Measurements from ENCODE around the gene ASB9. TPM values are rescaled to one million over a fixed set of nuclear protein-coding genes. Genes with fewer than 3 reads are reported as not detected.

Gene ASB9
- total RNA-seq, 4 donors from 2014 or later, result 0.87 to 3.9 (median 1.1) TPM

GRCh38 chrX:15233416-15234015 is 36.4 kb downstream of the ASB9 start:
- no peak for TF ChIP-seq EP300 (IDR thresholded peaks at IDR 0.05)
- TF ChIP-seq POLR2A (IDR thresholded peaks at IDR 0.05), result no peak
- TF ChIP-seq CTCF (IDR thresholded peaks at IDR 0.05), result no peak
- Histone ChIP-seq H3K4me3 (no peak overlapping the region), H3K36me3 (no peaks in the 10 kb centered on the region), H3K9me3 (no peaks in the 10 kb centered on the region), H3K4me1 (no peaks in the 10 kb centered on the region), H3K27me3 (no peaks in the 10 kb centered on the region), H3K27ac (no peak overlapping the region)
- DNase-seq (ENCODE audit: low spot score in 2 of 2), result no peak
- 20 to 41% methylated on average over 3 of the region's 3 CpGs for WGBS, 2 donors

- H3K9me3 ChIP-seq, result no peaks in the 10 kb centered on the region
- H3K4me3 ChIP-seq, result no peak overlapping the region
- H3K36me3 ChIP-seq, result no peaks in the 10 kb centered on the region
- no peaks in the 10 kb centered on the region for H3K4me1 ChIP-seq
- H3K27me3 ChIP-seq, result peaks cover 0 to 10% of the 10 kb centered on the region in 2 donors
- WGBS, 2 donors, result 0 to 89% methylated on average over 1 of the region's 1 CpG
- TF ChIP-seq POLR2A (IDR thresholded peaks at IDR 0.05), result no peak
- TF ChIP-seq EP300 (IDR thresholded peaks at IDR 0.05), result no peak
- H3K27ac ChIP-seq, result no peak overlapping the region
- no peak for DNase-seq (ENCODE audit: low spot score in 2 of 2)
These were observed 45.1 kb downstream of the ASB9 start for GRCh38 chrX:15224747-15225146.

- TF ChIP-seq CTCF (IDR thresholded peaks at IDR 0.05) (no peak), POLR2A (IDR thresholded peaks at IDR 0.05) (no peak), EP300 (IDR thresholded peaks at IDR 0.05) (no peak)
- H3K27ac ChIP-seq, result no peak overlapping the region
- no peak overlapping the region for H3K4me3 ChIP-seq
- no peaks in the 10 kb centered on the region for H3K4me1 ChIP-seq
- H3K27me3 ChIP-seq, result peaks cover 0 to 9% of the 10 kb centered on the region in 2 donors
- H3K9me3 ChIP-seq, result no peaks in the 10 kb centered on the region
- H3K36me3 ChIP-seq, result no peaks in the 10 kb centered on the region
- no peak for DNase-seq (ENCODE audit: low spot score in 2 of 2)
These were observed 48.6 kb downstream of the ASB9 start for GRCh38 chrX:15221321-15221720.

- Histone ChIP-seq H3K27ac (no peak overlapping the region), H3K9me3 (no peaks in the 10 kb centered on the region), H3K4me1 (no peaks in the 10 kb centered on the region), H3K27me3 (peaks cover 0 to 6% of the 10 kb centered on the region in 2 donors), H3K4me3 (no peak overlapping the region), H3K36me3 (no peaks in the 10 kb centered on the region)
- 56% methylated on average over 1 of the region's 1 CpG; no CpG with 5 or more reads in 1 of the 2 donors for whole genome bisulfite sequencing, 2 donors
- TF ChIP-seq CTCF (IDR thresholded peaks at IDR 0.05) (no peak), POLR2A (IDR thresholded peaks at IDR 0.05) (no peak), EP300 (IDR thresholded peaks at IDR 0.05) (no peak)
- no peak for DNase-seq (ENCODE audit: low spot score in 2 of 2)
These were observed 52.7 kb downstream of the ASB9 start for GRCh38 chrX:15217161-15217560.

- no peak overlapping the region for H3K4me3 ChIP-seq
These were observed 53.6 kb downstream of the ASB9 start for GRCh38 chrX:15216280-15216679.

More at GRCh38 chrX:15216280-15216679, 53.6 kb downstream of the ASB9 start:
- no peak overlapping the region for H3K27ac ChIP-seq
- DNase-seq (ENCODE audit: low spot score in 2 of 2), result no peak
- H3K4me1 ChIP-seq, result no peaks in the 10 kb centered on the region
- no peaks in the 10 kb centered on the region for H3K36me3 ChIP-seq
- WGBS, 2 donors, result 69 to 100% methylated on average over 1 of the region's 1 CpG
- no peaks in the 10 kb centered on the region for H3K9me3 ChIP-seq
- H3K27me3 ChIP-seq, result peaks cover 0 to 3% of the 10 kb centered on the region in 2 donors
- no peak for TF ChIP-seq EP300 (IDR thresholded peaks at IDR 0.05)
- TF ChIP-seq CTCF (IDR thresholded peaks at IDR 0.05), result no peak
- no peak for TF ChIP-seq POLR2A (IDR thresholded peaks at IDR 0.05)
